ENCODE data around the gene CPE. TPM values are rescaled to one million over a fixed set of nuclear protein-coding genes. Genes with fewer than 3 reads are reported as not detected.

CPE gene
- total RNA-seq = 17.7 and 19.9 TPM in 2 replicates

GRCh38 chr4:165378745-165379677 is at the start of gene CPE:
TSS of gene CPE (plus strand) at chr4:165379008. CDS start at chr4:165379222, 214 bp downstream.

Other genes with a start within 250 kb of the CPE start
- 15.2 and 19.6 TPM in 2 replicates for gene KLHL2, start 171.4 kb upstream of the CPE start, total RNA-seq
- gene MSMO1, start 51.3 kb upstream of the CPE start, total RNA-seq = 297 and 415 TPM in 2 replicates

Data from airway epithelial cell (primary cell).